ENCODE results near the gene WNK2.

Gene WNK2

DNA sequence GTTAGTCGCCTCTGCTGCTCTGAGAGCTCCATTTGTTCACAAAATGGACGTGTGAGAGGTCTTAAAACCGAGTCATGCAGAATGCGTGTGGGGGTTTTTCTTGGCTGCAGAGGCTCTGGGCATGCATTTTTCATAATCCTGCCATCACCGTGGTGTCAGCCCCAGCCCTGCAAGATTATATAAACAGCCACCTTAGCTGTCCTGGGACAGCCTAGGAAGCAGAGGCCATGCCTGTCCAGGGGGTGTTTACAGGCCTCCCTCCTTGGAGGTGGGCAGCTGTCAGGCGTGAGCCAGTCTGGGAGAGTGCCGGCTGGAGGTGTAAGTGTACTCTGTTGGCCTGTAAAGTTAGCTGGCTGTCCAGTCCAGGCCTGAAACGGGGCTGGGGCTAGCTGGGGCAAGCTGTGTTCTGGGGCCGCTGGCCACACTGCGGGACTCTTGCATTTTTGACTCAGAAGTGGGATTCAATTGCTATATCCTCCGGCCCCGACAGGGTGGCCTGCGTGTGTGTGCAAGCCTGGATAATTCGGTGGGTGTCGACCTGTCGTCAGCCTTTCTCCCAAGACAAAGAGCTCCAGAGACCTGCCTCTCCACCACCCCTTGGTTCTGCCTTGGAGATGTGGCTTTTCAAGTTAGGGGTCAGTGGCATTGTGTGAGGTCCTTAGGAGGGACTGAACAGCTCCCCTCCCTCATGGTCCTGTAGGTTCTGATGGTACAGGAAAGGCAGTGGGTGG, 2.4 kb downstream of the WNK2 start:
- no peak for DNase-seq

DNA sequence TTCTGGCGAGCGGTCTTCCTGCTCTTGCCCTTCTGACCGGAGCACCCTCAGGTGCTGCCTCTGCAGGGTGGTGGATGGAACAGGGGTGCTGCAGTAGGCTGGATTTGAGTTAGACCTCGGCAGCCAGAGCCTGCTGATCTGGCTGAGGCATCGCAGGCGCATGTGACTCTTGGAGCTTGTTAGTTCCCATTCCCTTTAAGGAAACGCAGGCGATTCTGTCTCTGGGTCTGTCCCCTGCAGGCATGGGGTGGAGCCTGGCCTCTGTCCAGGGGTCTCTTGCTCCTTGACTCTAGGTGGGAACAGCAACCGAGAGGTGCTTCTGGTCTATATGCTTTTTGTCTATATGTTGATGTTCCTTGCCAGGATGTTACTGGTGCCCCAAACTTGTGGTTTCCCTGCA, 3.1 kb downstream of the WNK2 start:
- DNase-seq, result no peak

DNA sequence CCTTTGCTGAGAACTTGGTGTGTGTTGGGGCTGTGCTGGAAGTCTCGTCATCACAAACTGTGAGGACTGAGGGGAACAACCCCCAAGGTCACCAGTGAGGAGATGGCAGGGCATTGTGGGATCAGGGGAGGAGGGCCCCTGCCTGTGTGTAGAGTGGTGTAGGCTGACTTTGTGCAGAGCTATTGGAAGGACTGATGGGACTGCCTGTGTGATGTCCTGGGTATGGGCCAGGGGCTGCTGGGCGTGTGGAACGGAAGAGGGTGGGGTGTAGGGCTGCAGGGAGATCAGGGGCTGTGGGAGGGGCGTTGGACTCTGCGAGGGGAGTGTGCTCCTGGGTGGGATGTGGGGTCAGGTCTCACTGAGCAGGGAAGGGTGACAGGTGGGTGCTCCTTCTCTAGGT, 3.6 kb downstream of the WNK2 start:
- DNase-seq, result no peak

DNA sequence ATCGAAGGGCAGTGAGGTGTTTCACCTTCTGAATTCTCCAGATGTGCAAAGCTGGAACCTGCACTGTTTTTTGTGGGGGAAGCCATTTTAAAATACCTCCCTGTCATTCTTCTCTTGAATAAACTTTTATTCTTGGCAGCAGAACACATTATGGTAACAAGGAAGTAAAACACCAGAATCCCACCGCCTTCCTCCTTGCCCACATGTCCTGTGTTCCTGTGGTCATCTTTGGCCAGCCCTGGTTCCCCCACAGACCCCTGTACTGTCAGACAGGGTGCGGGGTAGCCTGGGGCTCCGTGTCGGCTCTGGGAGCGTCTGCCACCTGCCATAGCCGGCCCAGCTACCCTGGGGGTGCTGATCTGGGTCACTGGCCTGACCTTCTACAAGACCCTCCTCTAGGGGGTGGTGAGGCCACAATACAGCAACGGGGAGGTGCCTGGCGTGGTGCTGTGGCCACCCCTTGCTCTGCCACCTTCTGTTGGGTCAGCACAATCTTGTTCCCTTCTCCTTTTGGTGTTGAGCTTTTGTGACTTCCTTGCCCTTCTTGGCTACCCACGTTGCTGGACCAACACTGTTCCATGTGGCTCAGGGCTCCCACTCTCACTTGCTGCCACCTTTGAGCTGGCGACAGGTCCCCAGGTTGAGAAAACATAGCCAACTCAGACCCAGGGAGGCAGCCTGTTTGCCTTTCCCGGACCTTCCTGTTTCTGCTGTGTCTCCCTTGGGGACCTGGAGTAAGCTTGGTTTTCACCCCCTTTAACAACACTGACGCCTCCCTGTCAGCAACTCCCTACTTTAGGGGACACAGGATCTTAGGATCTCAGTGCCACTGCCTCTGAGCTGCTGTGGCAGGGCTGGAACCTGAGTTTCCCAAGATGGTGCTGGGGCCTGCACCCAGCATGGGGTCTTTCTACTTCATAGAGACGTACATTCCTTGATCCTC, 4.8 kb downstream of the WNK2 start:
- no peak for DNase-seq

DNA sequence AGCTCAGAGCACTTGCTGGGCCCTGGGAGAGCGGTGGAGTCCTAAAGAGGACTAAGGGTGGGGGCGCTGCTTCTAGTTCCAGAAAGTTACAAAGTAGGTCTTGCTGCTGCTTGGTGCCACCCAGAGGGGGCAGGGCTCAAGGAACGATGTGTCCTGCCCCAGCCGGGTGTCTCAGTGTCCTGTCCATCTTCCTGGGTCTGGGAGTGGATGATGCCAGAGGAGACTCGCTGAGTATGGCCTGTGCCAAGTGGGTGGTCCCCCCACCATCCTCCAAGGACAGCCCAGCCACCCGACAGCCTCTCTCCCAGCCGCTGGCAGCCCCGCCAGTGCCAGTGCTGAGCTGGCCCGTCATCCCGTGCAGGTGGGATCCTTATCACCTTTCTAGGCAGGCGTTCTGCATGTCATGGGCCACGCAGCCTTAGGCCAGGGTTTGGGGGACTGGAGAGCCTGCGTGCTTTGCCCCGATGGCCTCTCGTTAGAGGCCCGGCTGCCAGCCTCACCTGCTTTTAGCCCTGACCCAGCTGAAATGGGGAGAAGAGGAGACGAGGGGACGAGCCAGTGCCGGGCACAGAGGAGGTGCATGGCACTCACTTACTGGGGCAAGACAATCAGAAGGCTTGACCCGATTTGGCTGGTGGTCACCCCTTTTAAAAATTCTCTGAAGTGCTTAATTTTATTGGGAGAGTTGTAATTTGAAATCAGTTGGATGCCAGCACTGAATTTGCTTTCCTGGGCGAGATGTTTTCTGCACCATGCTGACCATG, 5.6 kb downstream of the WNK2 start:
- DNase-seq, result no peak

DNA sequence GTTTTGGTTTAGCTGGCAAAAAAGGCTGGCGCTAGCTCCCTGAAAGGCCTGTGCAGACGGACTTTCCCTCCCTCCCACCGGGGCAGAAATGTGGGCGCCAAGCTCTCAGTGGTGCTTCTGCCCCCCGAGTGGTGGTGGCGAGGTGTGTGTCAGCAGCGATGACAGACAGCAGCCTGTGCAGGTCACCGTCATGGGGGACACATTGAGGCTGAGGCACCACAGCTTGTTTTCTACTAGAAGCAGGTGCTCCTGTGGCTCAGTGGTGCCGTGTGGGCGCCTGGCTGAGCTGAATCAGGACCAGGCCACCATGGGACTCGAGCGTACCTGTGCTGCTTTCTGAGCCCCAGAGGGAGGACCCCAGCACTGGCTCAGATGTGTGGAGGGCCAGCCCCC, 6.2 kb downstream of the WNK2 start:
- DNase-seq, result no peak

DNA sequence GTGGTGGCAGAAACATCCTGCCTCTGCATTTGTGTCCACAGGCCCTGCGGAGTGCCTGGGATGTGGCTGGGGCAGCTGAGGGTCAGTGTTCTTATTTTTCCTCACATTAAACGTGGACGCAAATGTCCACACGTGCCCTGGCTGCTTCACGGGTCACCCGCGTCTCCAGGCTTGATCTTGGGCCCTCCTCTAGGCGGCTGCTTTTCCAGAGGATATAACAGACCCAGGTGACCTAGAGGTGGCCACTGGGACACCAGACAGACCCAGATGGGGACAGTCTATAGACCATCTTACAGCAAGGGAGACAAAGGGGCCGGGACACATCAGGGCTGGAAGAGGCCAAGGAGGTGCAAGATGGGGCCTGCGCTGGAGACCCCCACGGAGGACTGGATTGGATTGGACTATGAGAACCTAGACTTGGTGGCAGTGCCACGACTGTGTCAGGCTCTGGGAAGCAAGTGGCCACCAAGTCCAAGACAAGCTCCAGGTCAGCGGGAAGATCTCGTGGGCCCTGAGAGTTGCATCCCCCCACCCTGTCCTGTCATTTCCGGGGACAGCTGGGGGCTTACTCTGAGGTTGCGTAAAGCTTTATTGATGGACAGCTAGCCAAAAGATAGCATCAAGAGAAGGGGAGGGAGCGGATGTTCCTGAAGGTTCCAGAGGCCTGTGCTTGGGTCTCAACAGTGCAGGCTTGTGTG, 6.9 kb downstream of the WNK2 start:
- no peak for DNase-seq

DNA sequence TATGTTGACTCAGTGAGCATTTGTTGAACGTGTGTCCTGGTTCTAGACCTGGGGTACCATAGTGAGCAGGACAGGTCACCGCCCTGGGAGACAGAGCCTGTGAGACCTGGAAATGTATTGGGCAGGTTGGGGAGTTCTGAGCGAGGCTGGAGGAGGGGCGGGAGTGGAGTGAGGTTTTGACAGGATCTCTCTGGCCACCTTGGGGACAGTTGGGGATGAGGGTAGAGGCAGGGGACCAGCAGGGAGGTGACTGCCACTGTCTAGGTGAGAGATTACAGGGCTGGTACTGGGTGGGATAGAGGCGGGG, 7.4 kb downstream of the WNK2 start:
- no peak for DNase-seq

DNA sequence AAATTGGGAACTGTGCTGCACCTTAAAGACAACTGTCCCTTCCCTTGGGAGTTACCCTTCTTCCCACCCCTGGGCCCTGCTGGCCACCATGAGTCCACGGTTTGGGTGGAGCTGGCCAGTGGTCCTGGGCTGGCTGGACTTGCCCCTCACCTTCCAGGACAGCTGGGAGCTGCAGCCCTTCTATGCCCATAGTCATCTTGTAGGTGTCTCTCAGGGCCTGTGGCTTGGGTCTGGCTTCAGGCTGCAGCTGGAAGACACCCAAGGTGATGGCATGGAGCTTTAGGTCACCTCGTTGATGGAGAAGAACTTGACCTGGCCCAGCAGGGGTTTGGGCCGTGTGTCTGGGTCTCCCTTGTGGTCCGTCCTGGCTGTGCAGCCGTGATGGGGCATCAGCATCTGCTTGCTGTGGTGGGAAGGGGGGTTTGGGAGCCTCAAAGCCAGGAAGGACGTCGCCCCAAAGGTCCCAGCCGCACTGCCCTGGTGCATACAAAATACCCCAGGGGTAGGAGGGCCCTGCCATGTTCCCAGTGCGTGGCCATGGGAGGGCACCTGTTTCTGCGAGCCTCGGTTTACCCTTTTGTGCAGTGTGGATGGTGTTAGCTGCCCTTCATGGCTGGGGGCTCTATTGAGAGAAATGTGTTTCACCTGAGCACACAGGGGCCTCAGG, 8.9 kb downstream of the WNK2 start:
- DNase-seq, result no peak

DNA sequence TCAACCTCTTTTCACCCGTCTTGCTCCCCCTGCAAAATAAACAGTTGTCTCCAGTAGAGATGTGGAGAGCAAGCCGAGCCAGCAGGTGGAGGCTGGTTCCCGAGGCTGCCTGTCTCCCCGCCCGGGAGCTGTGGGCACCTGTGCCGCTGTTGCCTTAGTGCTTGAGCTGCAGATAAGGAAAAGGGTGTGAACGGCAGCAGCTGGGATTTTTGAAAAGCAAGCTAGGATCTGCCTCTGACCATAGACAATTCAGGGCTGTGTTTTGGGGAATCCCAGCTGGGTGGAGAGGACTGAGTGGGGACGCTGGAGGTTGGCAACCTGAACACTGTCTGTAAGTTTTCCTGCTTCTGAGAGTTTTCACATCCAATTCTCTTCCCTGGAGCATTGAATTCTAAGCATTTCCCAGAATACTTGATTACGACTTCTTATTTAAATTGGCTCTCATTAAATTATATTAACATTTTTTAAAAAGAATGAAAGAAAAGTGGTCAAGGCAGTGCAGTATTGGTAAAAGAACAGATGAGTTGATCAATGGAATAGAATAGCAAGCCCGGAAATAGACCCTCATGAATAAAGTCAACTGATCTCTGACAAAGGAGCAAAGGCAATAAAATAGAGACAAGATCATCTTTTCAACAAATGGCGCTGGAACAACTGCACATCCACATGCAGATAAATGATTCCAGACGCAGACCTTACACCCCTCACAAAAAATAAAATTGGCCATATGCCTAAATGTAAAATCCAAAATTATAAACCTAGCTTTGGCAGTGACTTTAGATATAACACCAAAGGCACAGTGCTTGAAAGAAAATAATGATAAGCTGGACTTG, 9.7 kb downstream of the WNK2 start:
- DNase-seq, result no peak

DNA sequence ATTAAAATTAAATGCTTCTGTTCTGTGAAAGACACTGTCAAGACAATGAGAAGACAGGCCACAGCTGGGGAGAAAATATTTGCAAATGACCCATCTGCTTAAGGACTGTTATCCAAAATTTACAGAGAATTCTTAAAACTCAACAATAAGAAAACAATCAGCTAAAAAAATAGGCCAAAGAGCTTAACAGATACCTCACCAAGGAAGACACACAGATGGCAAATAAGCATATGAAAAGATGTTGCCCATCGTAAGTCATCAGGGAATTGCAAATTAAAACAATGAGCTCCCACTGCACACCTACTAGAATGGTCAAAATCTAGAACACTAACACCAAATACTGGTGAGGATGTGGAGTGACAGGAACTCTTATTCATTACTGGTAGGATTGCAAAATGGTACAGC, 10.3 kb downstream of the WNK2 start:
- no peak for DNase-seq

DNA sequence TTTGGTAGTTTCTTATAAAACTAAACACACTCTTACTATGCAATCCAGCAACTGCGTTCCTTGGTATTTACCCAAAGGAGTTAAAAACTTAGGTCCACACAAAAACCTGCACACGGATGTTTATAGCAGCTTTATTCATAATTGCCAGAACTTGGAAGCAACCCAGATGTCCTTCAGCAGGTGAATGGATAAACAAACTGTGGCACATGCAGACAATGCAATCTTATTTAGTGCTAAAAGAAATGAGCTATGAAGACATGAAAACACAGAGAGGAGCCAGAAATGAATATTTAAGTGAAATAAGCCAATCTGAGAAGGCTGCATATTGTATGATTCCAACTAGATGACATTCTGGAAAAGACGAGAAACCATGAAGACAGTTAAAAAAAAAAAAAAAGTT, 10.7 kb downstream of the WNK2 start:
- DNase-seq, result no peak

DNA sequence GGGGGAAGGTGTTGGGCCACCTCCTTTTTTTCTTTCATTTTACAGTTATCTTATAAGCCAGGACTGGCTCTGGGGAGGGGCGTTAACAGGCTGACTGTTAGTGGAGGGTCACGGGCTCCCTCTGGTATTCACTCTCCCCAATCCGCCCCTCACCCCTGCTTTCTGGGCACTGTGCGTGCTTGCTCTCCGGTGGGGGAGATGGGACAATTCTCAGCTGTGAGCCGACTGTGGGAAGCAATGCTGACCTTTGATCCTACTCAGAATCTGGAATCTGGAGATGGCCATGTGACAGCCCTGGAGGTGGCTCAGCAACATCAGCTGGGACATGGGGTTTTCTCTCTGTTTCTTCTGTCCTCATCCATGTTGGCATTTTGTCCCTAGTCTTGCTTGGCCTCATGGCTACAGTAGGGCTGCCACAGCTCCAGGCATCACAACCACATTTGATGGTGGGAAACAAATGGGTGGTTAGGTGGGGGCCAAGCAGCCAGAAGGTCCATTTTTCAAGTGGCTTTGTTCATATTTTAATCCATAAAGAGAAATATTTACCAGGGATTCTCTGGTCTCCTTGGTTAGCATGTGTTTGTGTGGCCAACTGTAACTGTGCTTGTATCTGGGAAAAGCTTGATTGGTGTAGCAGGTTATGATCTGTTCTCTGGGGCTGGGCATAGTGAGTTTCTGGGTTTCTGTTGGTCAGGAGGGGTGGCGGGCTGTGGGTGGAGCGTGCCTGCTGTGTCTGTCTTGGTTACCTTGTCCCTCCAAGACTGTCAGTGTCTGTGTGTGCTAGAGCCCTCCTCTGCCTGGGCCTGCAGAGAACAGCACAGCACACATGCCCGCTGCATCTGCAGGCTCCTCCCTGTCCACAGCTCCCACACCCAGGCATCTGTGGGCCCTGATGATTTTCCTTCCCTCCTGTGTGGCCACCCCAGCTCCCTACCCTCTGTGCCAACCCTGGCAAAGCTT, 12.4 kb downstream of the WNK2 start:
- DNase-seq, result no peak

DNA sequence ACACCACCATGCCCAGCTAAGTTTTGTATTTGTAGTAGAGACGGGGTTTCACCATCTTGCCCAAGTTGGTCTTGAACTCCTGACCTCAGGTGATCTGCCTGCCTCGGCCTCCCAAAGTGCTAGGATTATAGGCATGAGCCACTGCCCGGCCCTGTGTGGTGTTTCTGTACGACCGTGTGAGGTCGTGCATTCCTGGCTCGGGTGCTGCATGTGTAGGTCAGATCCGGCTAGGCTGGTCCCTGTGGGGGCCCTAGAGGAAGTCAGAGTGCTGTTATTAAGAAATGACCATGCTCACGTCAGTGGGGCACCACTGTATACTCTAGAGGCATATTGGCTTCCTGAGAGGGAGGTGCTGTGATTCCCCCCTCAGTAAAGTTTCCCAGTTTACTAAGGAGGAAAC, 13.7 kb downstream of the WNK2 start:
- no peak for DNase-seq

DNA sequence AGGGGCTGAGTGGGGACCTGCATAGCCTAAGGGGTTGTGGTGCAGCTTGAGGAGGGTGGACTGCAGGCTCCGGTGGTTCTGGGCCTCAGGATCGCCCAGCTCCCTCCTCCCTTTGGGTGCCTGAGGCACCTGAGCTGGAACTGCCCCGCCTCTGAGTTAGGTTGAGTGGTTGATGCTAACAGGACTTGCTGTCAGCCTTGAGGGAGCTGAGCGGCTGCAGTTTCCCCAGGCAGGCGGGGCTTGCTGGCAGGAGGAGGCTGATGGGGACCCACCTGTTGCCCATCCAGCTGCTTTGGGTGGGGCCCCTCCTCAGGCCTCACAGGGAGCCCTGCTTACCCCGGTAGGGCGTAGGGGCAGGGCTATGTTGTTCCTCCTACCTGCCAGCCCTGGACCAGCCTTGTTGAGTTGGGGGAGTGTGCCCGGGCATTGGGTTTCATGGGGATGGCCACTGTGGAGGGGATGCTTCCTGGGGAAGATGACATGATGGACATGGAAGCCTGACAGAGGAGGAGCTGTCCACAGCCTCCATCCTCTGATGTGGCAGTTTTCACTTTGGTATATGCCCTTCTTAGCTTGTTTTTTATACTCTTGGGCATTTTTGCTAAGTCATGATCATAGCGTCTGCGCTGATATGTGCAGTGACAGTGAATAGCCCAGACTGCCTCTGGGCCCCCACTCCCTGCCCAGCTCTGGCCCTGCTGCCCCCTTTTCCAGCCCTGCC, 14.3 kb downstream of the WNK2 start:
- no peak for DNase-seq

DNA sequence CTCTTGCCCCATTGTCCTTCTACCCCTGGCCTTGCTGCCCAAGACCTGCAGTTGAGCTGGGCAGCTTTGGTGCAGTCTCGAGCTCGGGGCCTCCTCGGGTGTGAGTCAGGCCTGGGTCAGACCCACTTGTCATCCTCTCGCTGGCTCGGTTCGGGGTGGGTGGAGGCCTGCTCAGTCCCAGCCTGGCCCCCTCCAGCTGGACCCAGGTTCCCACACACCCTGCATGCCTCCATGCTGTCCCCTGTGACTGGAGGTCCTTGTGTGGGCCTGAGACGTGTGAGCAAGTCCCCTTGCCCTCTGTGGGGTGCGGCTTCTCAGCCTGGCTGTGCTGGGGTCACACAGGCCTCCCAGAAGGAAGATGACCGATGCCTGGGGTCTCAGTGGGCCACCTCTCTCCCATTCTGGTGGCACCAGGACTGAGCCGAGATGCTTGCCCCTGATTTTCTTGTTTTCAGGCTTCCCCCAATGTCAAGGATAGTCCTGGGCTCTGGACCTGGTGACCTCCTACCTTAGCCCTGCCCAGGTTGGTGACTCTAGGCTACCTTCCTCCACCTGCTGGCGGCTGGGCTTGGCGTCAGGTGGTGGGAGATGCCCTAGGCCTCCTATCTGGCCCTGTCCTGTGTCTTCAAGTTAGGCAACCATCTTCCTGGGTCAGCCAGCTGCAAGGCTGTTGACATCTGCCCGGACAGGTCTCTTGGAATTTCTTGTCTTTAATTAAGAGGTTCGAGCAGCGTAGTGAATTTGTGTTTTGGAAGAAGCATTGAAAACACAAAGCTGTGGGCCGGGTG, 15.1 kb downstream of the WNK2 start:
- DNase-seq, result no peak

DNA sequence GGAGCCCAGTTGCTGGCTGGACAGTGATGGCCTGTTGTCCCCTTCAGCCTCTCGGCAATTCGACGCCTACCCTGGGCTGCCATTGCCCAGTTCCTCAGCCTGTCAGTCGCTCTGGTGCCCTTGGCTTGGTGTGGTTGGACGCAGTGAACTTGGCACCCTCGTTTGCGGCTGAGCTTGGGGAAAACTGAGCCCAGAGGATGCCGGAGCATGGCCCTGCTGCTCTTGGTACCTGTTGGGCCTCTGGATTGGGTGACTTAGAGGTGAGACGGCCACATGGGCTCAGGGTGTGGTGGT, 16.5 kb downstream of the WNK2 start:
- no peak for DNase-seq

DNA sequence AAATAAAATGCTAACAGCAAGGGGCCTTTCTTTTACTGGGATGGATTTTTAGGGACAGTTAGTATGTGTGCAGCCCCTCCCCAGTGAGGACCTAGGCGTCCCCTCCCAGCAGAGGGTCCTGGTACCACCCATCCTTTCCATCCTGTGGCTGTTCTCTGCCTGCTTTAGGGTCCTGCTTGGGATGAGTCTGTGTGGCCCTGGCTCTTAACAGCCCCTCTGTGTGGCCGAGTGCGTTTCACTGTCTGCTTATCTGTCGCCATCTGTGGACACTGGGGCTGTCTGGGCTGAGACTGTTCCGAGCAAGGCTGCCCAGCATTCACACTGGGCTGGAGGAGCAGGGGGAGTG, 17.0 kb downstream of the WNK2 start:
- DNase-seq, result no peak

DNA sequence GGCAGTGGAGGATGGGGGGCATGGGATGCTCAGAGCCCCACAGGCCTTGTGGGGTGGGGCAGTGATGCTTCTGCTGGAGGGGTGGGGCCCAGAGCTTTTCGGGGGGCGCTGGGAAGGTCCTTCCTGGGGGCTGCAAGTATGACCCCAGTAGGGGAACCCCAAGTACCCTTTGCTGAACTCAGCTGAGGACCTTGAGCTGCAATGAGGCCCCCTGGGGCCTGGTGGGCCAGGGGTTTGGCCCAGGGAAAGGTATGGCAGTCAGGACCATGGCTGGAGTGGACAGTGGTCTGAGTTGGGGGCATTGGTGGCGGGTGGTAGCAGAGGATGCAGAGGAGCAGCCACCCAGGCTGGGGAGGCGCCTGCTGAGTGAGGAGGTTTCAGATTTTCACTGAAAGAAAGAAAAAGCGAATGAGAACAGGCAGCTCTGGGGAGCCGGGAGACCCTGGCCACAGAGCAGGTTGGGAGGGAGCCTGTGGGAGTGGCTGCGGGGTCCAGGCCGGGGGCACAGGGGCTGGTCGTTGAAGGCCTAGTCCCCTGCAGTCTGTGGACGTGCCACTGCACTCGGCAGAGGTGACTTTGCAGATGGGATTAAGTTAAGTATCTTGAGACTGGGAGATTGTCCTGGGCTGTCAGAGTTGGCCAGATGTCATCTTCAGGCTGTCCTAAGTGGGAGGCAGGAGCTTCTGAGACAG, 19.2 kb downstream of the WNK2 start:
- no peak for DNase-seq
